K562 (cell line): ENCODE data around the gene TBATA. TPM values are rescaled to one million over a fixed set of nuclear protein-coding genes. Genes with fewer than 3 reads are reported as not detected.

Source experiments
- CREB3L1 ChIP-seq: fragments of 450-650 bp; IDR thresholded peaks from 2 replicates; pipeline ENCODE4 v1.6.1; 2014; ENCODE audit warnings: low read depth, mild to moderate bottlenecking, moderate library complexity, borderline replicate concordance
- CTCF ChIP-seq, 3 experiments: IDR thresholded peaks in 2 of 3; conservative IDR thresholded peaks in 1 of 3; 2 replicates each; pipeline ENCODE4 v1.5.1; 2011 to 2012; ENCODE audit warnings: low read length in 3 of 3, mild to moderate bottlenecking in 3 of 3, control low read depth in 2 of 3, improper control_type of control experiment in 1 of 3, inconsistent platforms in 1 of 3, low read depth in 1 of 3, mixed read lengths in 1 of 3, moderate library complexity in 1 of 3; ENCODE audit not compliant: insufficient read depth in 2 of 3
- DMBX1 ChIP-seq: fragments of 250-450 bp; sonication (Bioruptor Pico); IDR thresholded peaks from 2 replicates; pipeline ENCODE4 v1.8.0; 2022; ENCODE audit warnings: inconsistent platforms, mild to moderate bottlenecking, moderate library complexity, borderline replicate concordance
- E2F8 ChIP-seq: fragments of 450-650 bp; IDR thresholded peaks from 2 replicates; pipeline ENCODE4 v1.7.1; 2018; ENCODE audit warnings: mild to moderate bottlenecking, low read depth; ENCODE audit not compliant: partially characterized antibody
- GABPA ChIP-seq: fragments of 200-800 bp; sonication (Bioruptor generic); conservative IDR thresholded peaks from 2 replicates; pipeline ENCODE4 v1.6.1; 2016; ENCODE audit warnings: low read depth, missing genetic modification characterization, missing compliant biosample characterization
- HEY1 ChIP-seq: fragments of 250-450 bp; sonication (Bioruptor Pico); IDR thresholded peaks from 2 replicates; pipeline ENCODE4 v1.5.0; 2020; ENCODE audit warnings: mild to moderate bottlenecking, moderate library complexity, borderline replicate concordance
- HNRNPUL1 ChIP-seq: fragments of 200-400 bp; formaldehyde crosslinking; IDR thresholded peaks from 2 replicates; pipeline ENCODE4 v1.6.1; 2017; ENCODE audit warnings: low read length
- JUNB ChIP-seq: fragments of 450-650 bp; formaldehyde crosslinking; conservative IDR thresholded peaks from 2 replicates; pipeline ENCODE4 v1.4.0; 2020; ENCODE audit warnings: mild to moderate bottlenecking
- KLF16 ChIP-seq: IDR thresholded peaks from 2 replicates; pipeline ENCODE4 v1.6.1; 2016; ENCODE audit warnings: antibody characterized with exemption
- MTA3 ChIP-seq: fragments of 450-650 bp; formaldehyde crosslinking; IDR thresholded peaks from 2 replicates; pipeline ENCODE4 v1.6.1; 2017; ENCODE audit warnings: mild to moderate bottlenecking, borderline replicate concordance
- NFXL1 ChIP-seq: fragments of 450-650 bp; formaldehyde crosslinking; IDR thresholded peaks from 2 replicates; pipeline ENCODE4 v1.4.0; 2021; ENCODE audit warnings: mild to moderate bottlenecking
- NONO ChIP-seq, 2 experiments: fragments of 200-400 bp in 1 of 2; fragments of 450-650 bp in 1 of 2; formaldehyde crosslinking in 1 of 2; IDR thresholded peaks; 2 replicates each; pipeline ENCODE4 v1.6.1; 2017; ENCODE audit warnings: low read depth in 2 of 2, mild to moderate bottlenecking in 2 of 2, moderate library complexity in 2 of 2, low read length in 1 of 2
- PML ChIP-seq: IDR thresholded peaks from 2 replicates; pipeline ENCODE4 v1.6.1; 2012; ENCODE audit warnings: low read length, inconsistent platforms
- RBM15 ChIP-seq: fragments of 200-400 bp; formaldehyde crosslinking; IDR thresholded peaks from 2 replicates; pipeline ENCODE4 v1.6.1; 2018; ENCODE audit warnings: mild to moderate bottlenecking, low read length, moderate library complexity; ENCODE audit not compliant: insufficient read depth
- RBM34 ChIP-seq: fragments of 200-400 bp; formaldehyde crosslinking; IDR thresholded peaks from 2 replicates; pipeline ENCODE4 v1.6.1; 2018; ENCODE audit warnings: low read length, borderline replicate concordance; ENCODE audit not compliant: insufficient read depth
- SIN3A ChIP-seq, 2 experiments: fragments of 150-350 bp in 1 of 2; IDR thresholded peaks; 2 replicates each; pipeline ENCODE4 v1.6.1; 2011 to 2016; ENCODE audit warnings: borderline replicate concordance in 2 of 2, low read depth in 2 of 2, low read length in 2 of 2, mild to moderate bottlenecking in 2 of 2, moderate library complexity in 2 of 2; ENCODE audit not compliant: control insufficient read depth in 1 of 2
- SLC30A9 ChIP-seq: fragments of 250-450 bp; sonication (Bioruptor Pico); IDR thresholded peaks from 2 replicates; pipeline ENCODE4 v1.8.0; 2022; ENCODE audit warnings: mild to moderate bottlenecking, moderate library complexity
- SMC3 ChIP-seq: conservative IDR thresholded peaks from 2 replicates; pipeline ENCODE4 v1.6.1; 2011; ENCODE audit warnings: low read depth, low read length, improper control_type of control experiment; ENCODE audit not compliant: insufficient read depth
- TAF7 ChIP-seq: fragments of 450-650 bp; IDR thresholded peaks from 2 replicates; pipeline ENCODE4 v1.6.1; 2016; ENCODE audit warnings: missing genetic modification characterization, missing compliant biosample characterization
- ZNF175 ChIP-seq: fragments of 200-800 bp; sonication (Bioruptor generic); IDR thresholded peaks from 2 replicates; pipeline ENCODE4 v1.6.1; 2016; ENCODE audit warnings: low read depth, mild to moderate bottlenecking, missing genetic modification characterization, missing compliant biosample characterization
- ZNF263 ChIP-seq: sonication (generic); formaldehyde crosslinking; IDR thresholded peaks from 2 replicates; pipeline ENCODE4 v1.8.0; 2022; ENCODE audit warnings: mild to moderate bottlenecking, missing genetic modification reagents, borderline replicate concordance
- polyA plus RNA-seq, 8 experiments: library from polyadenylated mRNA; depleted of rRNA in 4 of 8; stranded (reverse) in 5 of 8; unstranded in 3 of 8; fragments of >200 nt; fragmentation: Nextera tagmentation in 2 of 8; fragmentation: Illumina TruSeq in 1 of 8; extraction: Ambion mirVana in 2 of 8; extraction: Trizol in 1 of 8; gene quantifications; 2 replicates each; pipeline versions ENCODE4 v1.2.1 to v1.2.3, GENCODE V29; 2011 to 2014; ENCODE audit warnings: inconsistent platforms in 1 of 8, missing spikeins in 1 of 8
- total RNA-seq, 7 experiments: library from RNA; depleted of rRNA in 6 of 7; stranded (reverse); fragments of >200 nt in 6 of 7; fragmentation: Illumina TruSeq in 2 of 7; extraction: Trizol in 2 of 7; gene quantifications; 2 replicates each; pipeline versions ENCODE4 v1.2.1 to v1.2.3, GENCODE V29; 2011 to 2021; ENCODE audit warnings: low replicate concordance in 1 of 7

The TBATA gene
- total and polyA plus RNA-seq, 9 of the 15 experiments (the other 6 are each of a cell fraction or from before 2014, with no cell fraction given), result not detected

GRCh38 chr10:70815504-70816219, 30.5 kb upstream of the TBATA start, which contains the start of gene SGPL1 (continued):
- TF ChIP-seq ZNF175 (CRISPR knock-in tag) (no peak), CTCF (IDR thresholded peaks at IDR 0.05 in 2 of 3, conservative IDR thresholded peaks at IDR 0.05 in 1 of 3; ENCODE audit: insufficient read depth in 2 of 3, low read depth in 1 of 3, low read length in 3 of 3) (peak; percentile 90 to 98 (median 97)), PML (no peak), TAF7 (no peak), KLF16 (0 out of 2 replicates have a peak, but pooled peaks have one; percentile 37), JUNB (CRISPR knock-in tag) (no peak), MTA3 (peak; percentile 48; the same call in 1 of the 2 replicates), SIN3A (IDR thresholded peaks at IDR 0.05; ENCODE audit: borderline replicate concordance in 2 of 2, control insufficient read depth in 1 of 2, low read depth in 2 of 2, low read length in 2 of 2) (peak; percentile 62 to 70; a peak in 1 of 4 replicates), E2F8 (peak; percentile 22), CREB3L1 (peak; percentile 34; the same call in 1 of the 2 replicates), HNRNPUL1 (no peak), GABPA (tag) (peak; percentile 82), SMC3 (peak; percentile 94), ZNF263 (CRISPR knock-in tag) (no peak), NFXL1 (CRISPR knock-in tag) (no peak), HEY1 (CRISPR knock-in tag) (no peak), SLC30A9 (CRISPR knock-in tag) (no peak), NONO (IDR thresholded peaks at IDR 0.05; ENCODE audit: low read depth in 2 of 2, low read length in 1 of 2) (peak; percentile 67 to 88), RBM34 (no peak), RBM15 (no peak), DMBX1 (CRISPR knock-in tag) (peak; percentile 71; the same call in 1 of the 2 replicates)
